Activated CD8-positive, alpha-beta memory T cell treated with anti-CD3 and anti-CD28 coated beads, Interleukin-2, amount 50 U/mL, for 48 hours (primary cell): ENCODE measurements around the gene MED13L.
"Not testable (repeated sequence)": the region's sequence is repeated elsewhere in the genome, so short reads cannot be mapped to it uniquely, and the experiment has no call there.

Experiments used
- DNase-seq: peaks from one replicate; pipeline ENCODE4 v3.0.0-alpha.2; 2020

Gene MED13L

GRCh38 chr12:116040402-116040801, 237.1 kb downstream of the MED13L start:
- DNase-seq: no peak

GRCh38 chr12:116039081-116039480, 238.4 kb downstream of the MED13L start:
- DNase-seq: no peak

DNA sequence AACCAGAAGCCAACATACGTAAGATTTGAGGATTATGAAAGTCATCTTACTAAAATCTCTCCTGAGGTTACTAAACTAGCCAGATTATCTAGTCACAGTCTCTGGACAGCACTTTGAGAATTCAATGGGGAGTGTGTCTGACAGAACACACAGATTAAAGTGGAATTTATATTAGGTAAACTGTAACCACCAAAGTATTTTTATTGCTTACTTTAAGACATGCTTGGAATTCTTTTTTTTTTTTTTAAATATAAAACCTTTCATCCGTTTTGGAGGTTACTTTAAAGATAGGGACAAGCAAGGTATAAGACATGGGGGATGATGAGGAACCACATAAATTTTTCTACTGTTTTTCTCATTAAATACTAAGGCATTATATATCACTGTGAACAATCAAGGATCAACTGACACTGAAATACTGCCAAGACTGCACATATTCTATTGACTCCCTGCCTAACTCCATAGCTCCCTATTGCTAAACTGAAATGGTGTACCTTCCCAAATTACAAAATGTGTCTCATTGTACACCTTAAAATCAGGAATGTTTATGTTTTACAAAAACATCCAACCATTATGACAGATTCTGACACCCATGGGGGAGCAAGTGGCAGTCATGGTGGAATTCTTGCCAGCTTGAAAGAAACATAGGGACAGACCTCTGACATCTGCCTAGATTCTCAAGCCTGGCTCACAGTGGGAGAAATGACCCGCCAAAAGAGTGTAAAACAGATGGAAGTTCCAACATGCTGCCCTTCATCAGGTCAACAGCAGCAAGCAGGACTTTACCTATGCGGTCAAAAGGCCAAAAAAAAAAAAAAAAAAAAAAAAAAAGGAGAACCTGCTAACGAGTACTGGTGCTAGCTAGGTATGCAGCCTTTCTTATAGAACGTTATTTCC, 239.3 kb downstream of the MED13L start:
- no peak for DNase-seq

- DNase-seq: no peak
Measured at GRCh38 chr12:116033765-116034164, 243.7 kb downstream of the MED13L start.

- DNase-seq: not testable (repeated sequence)
Measured at GRCh38 chr12:116031624-116032023, 245.9 kb downstream of the MED13L start.

DNA sequence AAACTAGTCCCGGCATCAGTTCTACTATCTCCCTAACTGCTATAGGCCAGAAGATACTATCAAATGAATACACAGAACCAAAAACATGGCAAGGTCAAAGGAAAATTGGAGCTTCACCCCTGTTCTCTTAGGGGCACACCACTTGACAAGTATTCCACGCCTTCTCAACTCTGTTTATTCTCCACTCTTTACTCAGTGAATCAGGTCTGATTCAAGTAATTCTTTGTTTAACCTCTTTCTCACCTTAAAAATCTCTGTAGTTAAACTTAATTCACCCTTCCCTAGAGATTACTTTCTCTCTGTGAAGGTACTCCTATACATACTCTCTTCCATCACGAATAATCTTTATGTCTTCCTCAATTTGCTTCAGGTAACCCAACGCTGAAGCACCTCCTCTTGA, 248.9 kb downstream of the MED13L start:
- no peak for DNase-seq

DNA sequence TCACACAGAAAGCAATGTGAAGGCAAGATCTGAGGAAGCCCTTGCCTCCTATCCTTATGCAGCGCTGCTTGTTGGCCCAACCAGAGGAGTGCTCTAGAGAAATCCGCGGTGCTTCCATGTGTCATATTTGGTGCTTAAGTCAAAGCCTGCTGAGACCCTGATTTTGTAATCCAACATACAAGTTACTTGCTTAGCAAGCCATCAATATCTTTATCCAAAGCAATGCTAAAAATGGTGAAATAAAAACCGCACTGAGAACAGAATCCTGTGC, 250.0 kb downstream of the MED13L start:
- no peak for DNase-seq

- DNase-seq: no peak
Measured at GRCh38 chr12:116026768-116027550, 250.5 kb downstream of the MED13L start.

DNA sequence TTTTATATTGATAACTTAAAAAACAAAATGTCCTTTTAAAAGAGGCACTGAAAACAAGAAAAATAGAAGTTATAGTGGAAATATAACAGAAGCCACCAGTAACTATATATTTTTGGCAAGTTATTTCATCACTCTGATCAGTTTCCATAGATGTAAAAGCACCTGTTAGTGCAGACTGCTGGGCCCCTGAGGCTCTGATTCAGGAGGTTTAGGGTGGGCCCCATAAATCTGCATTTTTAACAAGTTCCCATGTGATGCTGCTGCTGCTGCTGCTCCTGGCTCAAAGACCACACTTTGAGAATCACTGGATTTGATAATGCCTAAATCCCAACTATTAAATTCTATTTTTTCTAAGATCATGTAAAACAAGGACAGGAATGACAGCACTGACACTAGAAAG, 251.1 kb downstream of the MED13L start:
- DNase-seq: no peak

DNA sequence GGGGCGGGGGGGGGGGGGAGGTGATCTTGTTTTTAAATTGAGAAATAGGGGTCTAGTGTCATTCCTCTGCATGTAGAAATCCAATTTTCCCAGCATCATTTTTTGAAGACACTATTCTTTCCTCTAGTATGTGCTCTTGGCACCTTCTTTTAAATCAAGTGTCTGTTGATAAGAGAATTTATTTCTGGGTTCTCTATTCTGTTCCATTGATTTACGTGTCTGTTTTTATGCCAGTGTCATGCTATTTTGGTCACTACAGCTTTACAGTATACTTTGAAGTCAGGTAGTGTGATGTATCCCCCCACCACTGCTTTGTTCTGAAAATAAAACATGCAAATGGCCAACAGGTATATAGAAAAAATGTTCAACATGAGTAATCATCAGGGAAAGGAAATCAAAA, 252.7 kb downstream of the MED13L start:
- no peak for DNase-seq

- DNase-seq: no peak
Measured at GRCh38 chr12:116019415-116019814, 258.1 kb downstream of the MED13L start.

- DNase-seq: no peak
Measured at GRCh38 chr12:116018282-116018681, 259.2 kb downstream of the MED13L start.

GRCh38 chr12:116015525-116015924, 262.0 kb downstream of the MED13L start:
- no peak for DNase-seq

DNA sequence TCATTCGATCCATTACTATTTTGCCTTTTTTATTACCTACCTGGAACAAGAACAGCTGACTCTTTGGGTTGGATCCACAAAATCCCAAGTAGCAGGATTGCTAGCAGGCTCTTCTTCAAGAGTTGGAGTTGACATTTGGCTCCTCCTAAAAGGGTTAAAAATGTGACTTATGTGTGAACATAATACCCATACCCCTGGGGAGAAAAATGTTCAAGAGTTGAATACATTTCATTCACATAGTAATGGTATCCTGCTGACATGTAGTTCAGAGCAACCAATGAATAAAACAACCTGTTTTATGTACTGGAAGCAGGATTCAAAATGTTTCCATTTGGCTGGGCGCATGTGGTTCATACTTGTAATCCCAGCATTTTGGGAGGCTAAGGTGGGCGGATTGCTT, 264.7 kb downstream of the MED13L start:
- DNase-seq: no peak

DNA sequence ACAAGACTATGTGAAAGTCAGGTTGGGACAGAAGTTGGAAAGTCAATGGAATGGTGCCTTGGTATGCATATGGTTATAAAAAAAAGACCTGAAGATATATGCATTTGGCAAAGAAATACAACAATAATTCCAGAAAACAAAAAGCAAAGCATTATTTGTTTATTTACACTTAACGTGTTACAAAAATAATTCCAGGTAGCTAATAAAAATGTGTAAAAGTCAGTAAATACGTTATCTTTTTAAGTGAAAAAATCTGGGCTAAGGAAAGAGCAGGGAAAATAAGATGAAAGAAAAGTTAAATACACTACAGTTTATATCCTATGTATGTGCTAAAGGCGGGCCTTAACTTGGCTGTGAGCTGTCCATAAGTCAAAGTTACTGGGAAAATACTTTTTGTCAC, 266.3 kb downstream of the MED13L start:
- DNase-seq: no peak

DNA sequence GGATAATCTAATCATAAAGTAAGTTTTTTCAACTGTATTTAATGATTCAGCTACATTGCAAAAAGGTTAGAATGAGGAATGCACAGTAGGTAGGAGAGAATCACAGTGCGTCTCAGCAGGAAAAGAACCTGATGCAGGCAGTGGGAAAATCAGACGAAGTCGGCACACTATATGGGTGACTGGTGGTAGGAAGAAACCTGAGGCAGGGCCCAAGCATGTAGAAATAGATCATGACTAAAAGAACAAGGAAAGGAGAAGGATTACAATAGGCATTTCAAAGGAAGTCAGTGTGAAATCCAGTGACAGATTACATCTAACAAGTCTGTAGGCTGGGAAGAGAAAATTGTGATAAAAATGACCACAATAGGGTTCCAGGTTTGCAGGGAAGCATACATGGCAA, 267.0 kb downstream of the MED13L start:
- no peak for DNase-seq

- DNase-seq: no peak
Measured at GRCh38 chr12:116009805-116010204, 267.7 kb downstream of the MED13L start.

DNA sequence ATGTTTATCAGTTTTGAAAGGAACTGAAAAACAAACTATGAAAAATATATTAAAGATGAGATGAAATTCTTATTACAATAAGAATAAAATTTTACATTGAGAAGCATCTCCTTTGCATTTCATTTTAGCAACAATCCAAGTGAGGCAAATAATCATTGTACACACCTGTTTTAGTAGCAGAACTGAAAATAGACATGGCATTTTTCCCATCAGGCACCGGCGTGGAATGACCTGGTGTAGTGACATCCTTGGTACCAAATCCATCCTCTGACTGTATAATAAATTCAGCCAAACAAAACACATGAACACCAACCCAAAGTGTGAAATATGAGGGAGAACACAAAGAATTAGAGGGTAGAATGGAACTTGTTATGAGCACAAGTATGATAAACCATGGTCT, 271.4 kb downstream of the MED13L start:
- DNase-seq: no peak

GRCh38 chr12:116002890-116003536, 274.5 kb downstream of the MED13L start:
- no peak for DNase-seq

DNA sequence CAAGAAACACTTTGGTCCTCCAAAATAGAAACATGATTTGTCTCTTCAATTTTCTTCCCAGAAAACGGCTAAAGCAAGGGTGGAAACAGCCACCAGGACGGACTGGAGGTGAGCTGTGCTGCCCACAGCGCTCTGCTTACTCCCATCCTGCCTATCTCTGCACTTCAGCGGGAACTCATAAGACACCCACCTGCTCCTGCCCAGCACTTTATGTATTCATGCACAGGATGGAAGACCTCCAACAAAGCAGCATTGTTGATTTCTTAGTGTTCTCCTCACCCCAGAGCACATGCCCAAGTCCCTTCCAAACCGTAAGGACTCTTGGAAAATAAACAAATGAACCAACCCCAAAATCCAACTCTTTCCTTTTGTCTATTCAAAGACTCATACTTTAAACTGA, 277.2 kb downstream of the MED13L start:
- DNase-seq: no peak

- DNase-seq: no peak
Measured at GRCh38 chr12:115999582-115999981, 277.9 kb downstream of the MED13L start.

- DNase-seq: no peak
Measured at GRCh38 chr12:115998794-115999478, 278.6 kb downstream of the MED13L start.

DNA sequence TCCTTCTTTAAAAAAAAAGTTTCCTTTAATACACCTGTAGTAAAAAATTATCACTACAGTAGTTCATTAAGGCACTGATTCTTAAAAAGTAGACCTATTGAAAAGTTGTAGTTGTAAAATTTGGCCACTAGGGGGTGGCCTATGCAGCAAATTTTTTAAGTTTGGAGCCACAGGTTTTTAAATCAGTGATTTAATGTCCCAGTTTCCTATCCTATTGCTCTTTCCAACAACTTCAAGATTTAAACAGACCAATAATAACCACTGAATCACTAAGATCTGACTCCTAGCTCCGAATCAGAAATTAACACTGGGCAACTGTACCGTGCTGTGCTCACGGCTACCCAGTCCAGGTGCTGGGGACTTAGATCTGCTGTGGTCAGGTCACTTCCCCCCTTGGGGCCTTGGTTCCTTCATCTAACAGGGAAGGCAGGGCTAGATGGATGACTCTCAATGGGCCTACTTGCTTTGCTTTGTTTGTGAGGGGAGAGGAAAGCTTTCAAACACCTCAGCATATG, 279.3 kb downstream of the MED13L start:
- no peak for DNase-seq
